IMR-90 (cell line): ENCODE data around the gene CASZ1. TPM values are rescaled to one million over a fixed set of nuclear protein-coding genes. Genes with fewer than 3 reads are reported as not detected.

ENCODE experiments used
- ATAC-seq: fragments of 200-7000 bp; cut with Tn5 transposase; 2 replicates; pipeline ENCODE4 v1.9.1; 2020; ENCODE audit warnings: low read depth, mild to moderate bottlenecking, moderate library complexity
- BruUV-seq: library from RNA; stranded (reverse); fragments of 400-500 nt; replicated peaks from 2 replicates; lab custom pipeline; 2021; lab: Mats Ljungman, UMichigan
- CTCF ChIA-PET: fragments of 300-600 bp; formaldehyde crosslinking; extraction: SDS; loops from one replicate; lab custom pipeline; 2021; ENCODE audit warnings: antibody characterized with exemption; lab: Yijun Ruan, JAX
- POLR2A ChIA-PET: fragments of 300-600 bp; sonication (Branson Sonifier 250); formaldehyde crosslinking; loops from one replicate; lab custom pipeline; 2022; ENCODE audit warnings: antibody characterized with exemption; ENCODE audit not compliant: unreplicated experiment; lab: Charles Lee
- DNase-seq: peaks from one replicate; pipeline ENCODE4 v3.0.0; 2013
- H2AFZ ChIP-seq: replicated peaks from 2 replicates; pipeline ENCODE3; 2013; ENCODE audit warnings: low read length, mild to moderate bottlenecking; ENCODE audit not compliant: poor library complexity
- H2AK5ac ChIP-seq: 2 replicates; pipeline ENCODE4 v1.6.1; 2013; ENCODE audit warnings: low read depth, low read length, inconsistent platforms
- H2AK9ac ChIP-seq: replicated peaks from 2 replicates; pipeline ENCODE3; 2013; ENCODE audit warnings: mild to moderate bottlenecking, low read depth, low read length, moderate library complexity; ENCODE audit not compliant: poor library complexity
- H2BK120ac ChIP-seq: 2 replicates; pipeline ENCODE4 v1.6.1; 2013; ENCODE audit warnings: low read depth, low read length, inconsistent platforms
- H2BK15ac ChIP-seq: 3 replicates; pipeline ENCODE4 v1.6.1; 2013; ENCODE audit warnings: low read depth, low read length, inconsistent platforms
- H2BK20ac ChIP-seq: 2 replicates; pipeline ENCODE4 v1.6.1; 2013; ENCODE audit warnings: low read depth, mild to moderate bottlenecking, inconsistent platforms, low read length, moderate library complexity
- H2BK5ac ChIP-seq: 2 replicates; pipeline ENCODE4 v1.6.1; 2013; ENCODE audit warnings: mild to moderate bottlenecking, low read depth, low read length, inconsistent platforms; ENCODE audit not compliant: poor library complexity, severe bottlenecking
- H3K14ac ChIP-seq: replicated peaks from 2 replicates; pipeline ENCODE4 v1.6.1; 2013; ENCODE audit warnings: low read depth, low read length, inconsistent platforms
- H3K18ac ChIP-seq: 2 replicates; pipeline ENCODE4 v1.6.1; 2013; ENCODE audit warnings: low read depth, low read length, control low read depth
- H3K23ac ChIP-seq: 2 replicates; pipeline ENCODE4 v1.6.1; 2013; ENCODE audit warnings: low read depth, low read length, inconsistent platforms
- H3K27ac ChIP-seq: 2 replicates; pipeline ENCODE4 v1.5.1; 2013; ENCODE audit warnings: mild to moderate bottlenecking, control low read depth, low read length; ENCODE audit not compliant: insufficient read depth
- H3K27me3 ChIP-seq: 2 replicates; pipeline ENCODE4 v1.6.1; 2013; ENCODE audit warnings: low read length; ENCODE audit not compliant: control insufficient read depth, insufficient read depth
- H3K36me3 ChIP-seq: 2 replicates; pipeline ENCODE4 v1.6.1; 2013; ENCODE audit warnings: low read length, mixed read lengths; ENCODE audit not compliant: control insufficient read depth, insufficient read depth
- H3K4ac ChIP-seq: 2 replicates; pipeline ENCODE4 v1.6.1; 2013; ENCODE audit warnings: low read depth, low read length, inconsistent platforms
- H3K4me1 ChIP-seq: 2 replicates; pipeline ENCODE4 v1.6.1; 2013; ENCODE audit warnings: low read length, mixed read lengths; ENCODE audit not compliant: control insufficient read depth, insufficient read depth
- H3K4me2 ChIP-seq: 2 replicates; pipeline ENCODE4 v1.6.1; 2013; ENCODE audit warnings: low read depth, mild to moderate bottlenecking, control low read depth, low read length, moderate library complexity
- H3K4me3 ChIP-seq: 2 replicates; pipeline ENCODE4 v1.5.1; 2013; ENCODE audit warnings: low read depth, mild to moderate bottlenecking, control low read depth, low read length, moderate library complexity; ENCODE audit not compliant: insufficient read depth
- H3K56ac ChIP-seq: 2 replicates; pipeline ENCODE4 v1.6.1; 2013; ENCODE audit warnings: low read length, inconsistent platforms; ENCODE audit not compliant: insufficient read depth; ENCODE audit errors: extremely low read depth
- H3K79me1 ChIP-seq, 2 experiments: 2 replicates each; pipeline ENCODE4 v1.6.1; 2013; ENCODE audit warnings: low read length in 2 of 2, inconsistent platforms in 1 of 2, low read depth in 1 of 2
- H3K9ac ChIP-seq: 2 replicates; pipeline ENCODE4 v1.6.1; 2013; ENCODE audit warnings: low read depth, low read length, control low read depth
- H3K9me1 ChIP-seq: 2 replicates; pipeline ENCODE4 v1.6.1; 2013; ENCODE audit warnings: low read length, inconsistent platforms; ENCODE audit not compliant: insufficient read depth
- H3K9me3 ChIP-seq: 2 replicates; pipeline ENCODE4 v1.6.1; 2013; ENCODE audit warnings: low read length; ENCODE audit not compliant: control insufficient read depth, insufficient read depth
- H4K20me1 ChIP-seq: 2 replicates; pipeline ENCODE4 v1.6.1; 2013; ENCODE audit warnings: low read length, inconsistent platforms; ENCODE audit not compliant: insufficient read depth
- H4K5ac ChIP-seq: 2 replicates; pipeline ENCODE4 v1.6.1; 2013; ENCODE audit warnings: mild to moderate bottlenecking, low read depth, low read length, control low read depth
- H4K8ac ChIP-seq, 2 experiments: 2 replicates each; pipeline ENCODE4 v1.6.1; 2013; ENCODE audit warnings: low read depth in 2 of 2, low read length in 2 of 2, control low read depth in 1 of 2, inconsistent platforms in 1 of 2
- H4K91ac ChIP-seq: 2 replicates; pipeline ENCODE4 v1.6.1; 2013; ENCODE audit warnings: low read depth, low read length, inconsistent platforms; ENCODE audit not compliant: insufficient read depth
- CHD1 ChIP-seq: IDR thresholded peaks from 2 replicates; pipeline ENCODE4 v1.6.1; 2012; ENCODE audit warnings: low read depth, low read length, improper control_type of control experiment
- MAZ ChIP-seq: IDR thresholded peaks from 2 replicates; pipeline ENCODE4 v1.6.1; 2012; ENCODE audit warnings: low read depth, mild to moderate bottlenecking, low read length, improper control_type of control experiment, moderate library complexity, borderline replicate concordance
- MXI1 ChIP-seq: IDR thresholded peaks from 2 replicates; pipeline ENCODE4 v1.6.1; 2012; ENCODE audit warnings: low read depth, mild to moderate bottlenecking, low read length, moderate library complexity, borderline replicate concordance
- NFE2L2 ChIP-seq: fragments of 150-350 bp; IDR thresholded peaks from 2 replicates; pipeline ENCODE4 v1.6.1; 2016; ENCODE audit warnings: low read depth, mild to moderate bottlenecking, low read length
- RCOR1 ChIP-seq: IDR thresholded peaks from 2 replicates; pipeline ENCODE4 v1.6.1; 2012; ENCODE audit warnings: mild to moderate bottlenecking, low read length, improper control_type of control experiment; ENCODE audit not compliant: insufficient replicate concordance
- SMC3 ChIP-seq: fragments of 150-350 bp; IDR thresholded peaks from 2 replicates; pipeline ENCODE4 v1.6.1; 2016; ENCODE audit warnings: low read depth, mild to moderate bottlenecking, antibody characterized with exemption, low read length, moderate library complexity
- WGBS, 2 experiments: methylation state at CpG; one replicate each; pipeline versions ENCODE4 v1.1.5 to v1.1.7; 2013; ENCODE audit warnings: missing lambda C conversion rate in 2 of 2; ENCODE audit not compliant: insufficient read length in 1 of 2; ENCODE audit errors: extremely low coverage in 2 of 2; 5-methylcytosine and 5-hydroxymethylcytosine counted together
- dilution Hi-C: fragments of 300-500 bp; cut with HindIII; formaldehyde crosslinking; loops from one replicate; pipeline ENCODE4 v1.14.3; 2018; ENCODE audit warnings: low sequenced_read_pairs; ENCODE audit not compliant: unreplicated experiment
- in situ Hi-C: fragments of 300-500 bp; cut with MboI; formaldehyde crosslinking; loops from 3 replicates; pipeline ENCODE4 v1.14.3; 2019; ENCODE audit warnings: low sequenced_read_pairs, inconsistent platforms, mixed read lengths
- intact Hi-C: fragments of 100-400 bp; cut with micrococcal nuclease; formaldehyde crosslinking; loops from 2 replicates; pipeline ENCODE4 v1.10.0; 2022
- polyA plus RNA-seq, 3 experiments: library from polyadenylated mRNA; depleted of rRNA; stranded (reverse); fragments of >200 nt; gene quantifications; 2 replicates each; pipeline ENCODE4 v1.2.3, GENCODE V29; 2012; ENCODE audit warnings: low replicate concordance in 1 of 3
- total RNA-seq: library from RNA; depleted of rRNA; stranded (reverse); fragments of >200 nt; gene quantifications from 2 replicates; pipeline ENCODE4 v1.2.3, GENCODE V29; 2012

Gene CASZ1
- total and polyA plus RNA-seq, 2 of the 4 experiments (the other 2 are of a cell fraction) = 0.18 to 0.24 TPM

GRCh38 chr1:10671622-10672342 is 124.7 kb downstream of the CASZ1 start:
- H3K36me3 ChIP-seq = no peaks in the 10 kb centered on the region
- no peak overlapping the region for H3K14ac ChIP-seq
- H3K9me1 ChIP-seq = no peaks in the 10 kb centered on the region
- in situ Hi-C loops = no loop called here
- H3K23ac ChIP-seq = no peak overlapping the region
- ChIA-PET CTCF (no interaction called here), POLR2A (no interaction called here)
- DNase-seq = no peak
- no peak overlapping the region for H2BK20ac ChIP-seq
- no peak overlapping the region for H2AK9ac ChIP-seq
- dilution Hi-C loops = no loop called here
- H4K8ac ChIP-seq = no peak overlapping the region
- no peaks in the 10 kb centered on the region for H4K20me1 ChIP-seq
- no TSS peak for BruUV-seq
- peaks cover 13% of the 10 kb centered on the region; the same call in 1 of the 2 replicates for H3K27me3 ChIP-seq
- no peaks in the 10 kb centered on the region; the same call in 1 of the 2 replicates for H3K4me1 ChIP-seq
- no peak overlapping the region for H4K5ac ChIP-seq
- H3K79me1 ChIP-seq = no peaks in the 10 kb centered on the region
- H3K4ac ChIP-seq = no peak overlapping the region
- H3K27ac ChIP-seq = no peak overlapping the region
- no peak overlapping the region for H3K4me3 ChIP-seq
- no peak overlapping the region for H4K91ac ChIP-seq
- no peak overlapping the region for H2AFZ ChIP-seq
- no peak for TF ChIP-seq CHD1
- no peak for TF ChIP-seq NFE2L2
- TF ChIP-seq MXI1 = no peak
- no peak for TF ChIP-seq MAZ
- TF ChIP-seq SMC3 = no peak
- no peak for TF ChIP-seq RCOR1
- no peak overlapping the region for H3K56ac ChIP-seq
- WGBS, 2 experiments = 55% methylated on average over 9 of the region's 27 CpGs; no CpG with 5 or more reads in 1 of the 2 experiments
- H3K9me3 ChIP-seq = no peaks in the 10 kb centered on the region
- no peak overlapping the region for H2BK5ac ChIP-seq
- no peak overlapping the region for H3K9ac ChIP-seq
- no peak overlapping the region for H2BK120ac ChIP-seq
- H3K18ac ChIP-seq = no peak overlapping the region
- no peak for ATAC-seq
- no peak overlapping the region for H2BK15ac ChIP-seq
- no peak overlapping the region for H2AK5ac ChIP-seq
- H3K4me2 ChIP-seq = no peak overlapping the region
- intact Hi-C loops = no loop called here
